ENCODE measurements around the gene ATPAF1. TPM values are rescaled to one million over a fixed set of nuclear protein-coding genes. Genes with fewer than 3 reads are reported as not detected.

The ATPAF1 gene
- total and polyA plus RNA-seq, 10 of the 15 experiments (the other 5 are each of a cell fraction or from before 2014, with no cell fraction given), result 15.2 to 93.5 (median 48.4) TPM

DNA sequence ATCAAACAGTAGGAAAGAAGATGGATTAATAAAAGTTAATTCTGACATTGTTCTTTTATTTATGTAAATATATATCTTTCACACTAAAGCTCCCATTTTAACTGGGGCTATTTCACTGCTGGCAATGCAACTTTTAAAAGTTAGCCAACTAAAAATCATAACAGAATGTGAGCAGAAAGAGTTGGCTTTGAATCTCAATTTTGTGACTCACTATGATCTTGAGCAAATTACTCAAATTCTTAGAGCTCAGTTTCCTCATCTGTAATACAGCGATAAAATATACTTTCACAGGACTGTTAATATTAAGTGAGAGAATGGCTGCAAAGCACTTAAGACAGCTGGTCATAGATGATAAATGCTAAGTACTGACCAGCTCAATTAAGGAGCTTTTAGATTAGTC lies 40.0 kb upstream of the ATPAF1 start:
- Histone ChIP-seq H2AFZ (ENCODE audit: control insufficient read depth, low read depth, low read length) (no peak overlapping the region), H3K9me3 (replicated peaks; ENCODE audit: control insufficient read depth, insufficient read depth, low read length) (no peaks in the 10 kb centered on the region), H3K27me3 (replicated peaks in 1 of 2; ENCODE audit: control insufficient read depth in 2 of 2, insufficient read depth in 2 of 2, low read length in 1 of 2) (no peaks in the 10 kb centered on the region), H4K20me1 (ENCODE audit: control insufficient read depth, insufficient read depth) (no peaks in the 10 kb centered on the region), H3K4me2 (ENCODE audit: control insufficient read depth, insufficient read depth) (no peak overlapping the region), H3K27ac (ENCODE audit: control insufficient read depth, insufficient read depth) (no peak overlapping the region), H3K4me3 (no peak overlapping the region), H3K4me1 (ENCODE audit: control insufficient read depth, insufficient read depth, low read length) (no peaks in the 10 kb centered on the region), H3K9ac (ENCODE audit: control insufficient read depth, insufficient read depth, low read length) (no peak overlapping the region), H3K36me3 (ENCODE audit: control insufficient read depth in 2 of 2, insufficient read depth in 2 of 2, low read length in 1 of 2) (peaks cover 7 to 15% of the 10 kb centered on the region in 2 experiments), H3K79me2 (ENCODE audit: control insufficient read depth, insufficient read depth, low read length) (peaks cover 2% of the 10 kb centered on the region; the same call in 1 of the 2 replicates)
- BruUV-seq (replicated peaks), result no TSS peak
- in situ Hi-C loops (cut with MboI), result no loop called here
- ChIA-PET SMC1A (ENCODE audit: uncharacterized antibody, unreplicated experiment) (interaction anchor here (1.7 kb wide), 1 partner anchor 12 kb away, joined by 5 read pairs; no protein-coding TSS in a partner anchor), POLR2A (interaction anchor here (0.5 to 1.5 kb wide), 2 partner anchors 9 to 276 kb away, joined by 3 to 6 read pairs; no protein-coding TSS in a partner anchor), CTCF (interaction anchor here (0.9 to 1.8 kb wide), 3 partner anchors 10 to 40 kb away, joined by 3 to 6 read pairs (median 5); partner anchors contain the start of gene ATPAF1), RAD21 (ENCODE audit: unreplicated experiment) (no interaction called here)
- FAIRE-seq (no peak), ATAC-seq (no peak), DNase-seq (ENCODE audit: low read depth, low spot score) (no peak)
- 47% methylated on average over 1 of the region's 1 CpG for WGBS (ENCODE audit: insufficient coverage, insufficient replicate concordance, low lambda C conversion rate, missing lambda C conversion rate)
- intact Hi-C loops (cut with micrococcal nuclease; ENCODE audit: unreplicated experiment), result no loop called here
- no peak for TF ChIP-seq TCF3 (IDR thresholded peaks at IDR 0.05; ENCODE audit: borderline replicate concordance, insufficient read depth, low read depth, low read length)
- TF ChIP-seq, protein P1, sequence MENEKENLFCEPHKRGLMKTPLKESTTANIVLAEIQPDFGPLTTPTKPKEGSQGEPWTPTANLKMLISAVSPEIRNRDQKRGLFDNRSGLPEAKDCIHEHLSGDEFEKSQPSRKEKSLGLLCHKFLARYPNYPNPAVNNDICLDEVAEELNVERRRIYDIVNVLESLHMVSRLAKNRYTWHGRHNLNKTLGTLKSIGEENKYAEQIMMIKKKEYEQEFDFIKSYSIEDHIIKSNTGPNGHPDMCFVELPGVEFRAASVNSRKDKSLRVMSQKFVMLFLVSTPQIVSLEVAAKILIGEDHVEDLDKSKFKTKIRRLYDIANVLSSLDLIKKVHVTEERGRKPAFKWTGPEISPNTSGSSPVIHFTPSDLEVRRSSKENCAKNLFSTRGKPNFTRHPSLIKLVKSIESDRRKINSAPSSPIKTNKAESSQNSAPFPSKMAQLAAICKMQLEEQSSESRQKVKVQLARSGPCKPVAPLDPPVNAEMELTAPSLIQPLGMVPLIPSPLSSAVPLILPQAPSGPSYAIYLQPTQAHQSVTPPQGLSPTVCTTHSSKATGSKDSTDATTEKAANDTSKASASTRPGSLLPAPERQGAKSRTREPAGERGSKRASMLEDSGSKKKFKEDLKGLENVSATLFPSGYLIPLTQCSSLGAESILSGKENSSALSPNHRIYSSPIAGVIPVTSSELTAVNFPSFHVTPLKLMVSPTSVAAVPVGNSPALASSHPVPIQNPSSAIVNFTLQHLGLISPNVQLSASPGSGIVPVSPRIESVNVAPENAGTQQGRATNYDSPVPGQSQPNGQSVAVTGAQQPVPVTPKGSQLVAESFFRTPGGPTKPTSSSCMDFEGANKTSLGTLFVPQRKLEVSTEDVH (IDR thresholded peaks at IDR 0.05; ENCODE audit: low read depth, partially characterized antibody), result no peak
- TF ChIP-seq NFIC (IDR thresholded peaks at IDR 0.05; ENCODE audit: low read depth, low read length), result no peak
- TF ChIP-seq FOXM1 (IDR thresholded peaks at IDR 0.05; ENCODE audit: low read depth, low read length), result no peak
- TF ChIP-seq PAX8 (IDR thresholded peaks at IDR 0.05), result no peak
- TF ChIP-seq NR2F1 (conservative IDR thresholded peaks at IDR 0.05), result no peak
- TF ChIP-seq, protein P2, sequence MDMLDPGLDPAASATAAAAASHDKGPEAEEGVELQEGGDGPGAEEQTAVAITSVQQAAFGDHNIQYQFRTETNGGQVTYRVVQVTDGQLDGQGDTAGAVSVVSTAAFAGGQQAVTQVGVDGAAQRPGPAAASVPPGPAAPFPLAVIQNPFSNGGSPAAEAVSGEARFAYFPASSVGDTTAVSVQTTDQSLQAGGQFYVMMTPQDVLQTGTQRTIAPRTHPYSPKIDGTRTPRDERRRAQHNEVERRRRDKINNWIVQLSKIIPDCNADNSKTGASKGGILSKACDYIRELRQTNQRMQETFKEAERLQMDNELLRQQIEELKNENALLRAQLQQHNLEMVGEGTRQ (IDR thresholded peaks at IDR 0.05; ENCODE audit: borderline replicate concordance, low read depth, low read length), result no peak
- TF ChIP-seq TCF12 (IDR thresholded peaks at IDR 0.05; ENCODE audit: low read depth, low read length), result no peak
- TF ChIP-seq, protein P3, sequence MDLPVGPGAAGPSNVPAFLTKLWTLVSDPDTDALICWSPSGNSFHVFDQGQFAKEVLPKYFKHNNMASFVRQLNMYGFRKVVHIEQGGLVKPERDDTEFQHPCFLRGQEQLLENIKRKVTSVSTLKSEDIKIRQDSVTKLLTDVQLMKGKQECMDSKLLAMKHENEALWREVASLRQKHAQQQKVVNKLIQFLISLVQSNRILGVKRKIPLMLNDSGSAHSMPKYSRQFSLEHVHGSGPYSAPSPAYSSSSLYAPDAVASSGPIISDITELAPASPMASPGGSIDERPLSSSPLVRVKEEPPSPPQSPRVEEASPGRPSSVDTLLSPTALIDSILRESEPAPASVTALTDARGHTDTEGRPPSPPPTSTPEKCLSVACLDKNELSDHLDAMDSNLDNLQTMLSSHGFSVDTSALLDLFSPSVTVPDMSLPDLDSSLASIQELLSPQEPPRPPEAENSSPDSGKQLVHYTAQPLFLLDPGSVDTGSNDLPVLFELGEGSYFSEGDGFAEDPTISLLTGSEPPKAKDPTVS (IDR thresholded peaks at IDR 0.05; ENCODE audit: low read depth, low read length), result no peak
- TF ChIP-seq, protein P4, sequence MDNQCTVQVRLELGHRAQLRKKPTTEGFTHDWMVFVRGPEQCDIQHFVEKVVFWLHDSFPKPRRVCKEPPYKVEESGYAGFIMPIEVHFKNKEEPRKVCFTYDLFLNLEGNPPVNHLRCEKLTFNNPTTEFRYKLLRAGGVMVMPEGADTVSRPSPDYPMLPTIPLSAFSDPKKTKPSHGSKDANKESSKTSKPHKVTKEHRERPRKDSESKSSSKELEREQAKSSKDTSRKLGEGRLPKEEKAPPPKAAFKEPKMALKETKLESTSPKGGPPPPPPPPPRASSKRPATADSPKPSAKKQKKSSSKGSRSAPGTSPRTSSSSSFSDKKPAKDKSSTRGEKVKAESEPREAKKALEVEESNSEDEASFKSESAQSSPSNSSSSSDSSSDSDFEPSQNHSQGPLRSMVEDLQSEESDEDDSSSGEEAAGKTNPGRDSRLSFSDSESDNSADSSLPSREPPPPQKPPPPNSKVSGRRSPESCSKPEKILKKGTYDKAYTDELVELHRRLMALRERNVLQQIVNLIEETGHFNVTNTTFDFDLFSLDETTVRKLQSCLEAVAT (IDR thresholded peaks at IDR 0.05), result no peak
- no peak for TF ChIP-seq TARDBP (IDR thresholded peaks at IDR 0.05; ENCODE audit: borderline replicate concordance)
- TF ChIP-seq RFX5 (IDR thresholded peaks at IDR 0.05; ENCODE audit: low read depth, low read length), result no peak
- TF ChIP-seq BRCA1 (IDR thresholded peaks at IDR 0.05; ENCODE audit: low read depth, low read length), result no peak
- TF ChIP-seq RUNX3 (IDR thresholded peaks at IDR 0.05; ENCODE audit: low read length), result no peak
- no peak for TF ChIP-seq HDAC2 (IDR thresholded peaks at IDR 0.05)
